Measurements from ENCODE around the gene RHEBL1.
"Not testable (repeated sequence)": the region's sequence is repeated elsewhere in the genome, so short reads cannot be mapped to it uniquely, and the experiment has no call there.

Gene RHEBL1

DNA sequence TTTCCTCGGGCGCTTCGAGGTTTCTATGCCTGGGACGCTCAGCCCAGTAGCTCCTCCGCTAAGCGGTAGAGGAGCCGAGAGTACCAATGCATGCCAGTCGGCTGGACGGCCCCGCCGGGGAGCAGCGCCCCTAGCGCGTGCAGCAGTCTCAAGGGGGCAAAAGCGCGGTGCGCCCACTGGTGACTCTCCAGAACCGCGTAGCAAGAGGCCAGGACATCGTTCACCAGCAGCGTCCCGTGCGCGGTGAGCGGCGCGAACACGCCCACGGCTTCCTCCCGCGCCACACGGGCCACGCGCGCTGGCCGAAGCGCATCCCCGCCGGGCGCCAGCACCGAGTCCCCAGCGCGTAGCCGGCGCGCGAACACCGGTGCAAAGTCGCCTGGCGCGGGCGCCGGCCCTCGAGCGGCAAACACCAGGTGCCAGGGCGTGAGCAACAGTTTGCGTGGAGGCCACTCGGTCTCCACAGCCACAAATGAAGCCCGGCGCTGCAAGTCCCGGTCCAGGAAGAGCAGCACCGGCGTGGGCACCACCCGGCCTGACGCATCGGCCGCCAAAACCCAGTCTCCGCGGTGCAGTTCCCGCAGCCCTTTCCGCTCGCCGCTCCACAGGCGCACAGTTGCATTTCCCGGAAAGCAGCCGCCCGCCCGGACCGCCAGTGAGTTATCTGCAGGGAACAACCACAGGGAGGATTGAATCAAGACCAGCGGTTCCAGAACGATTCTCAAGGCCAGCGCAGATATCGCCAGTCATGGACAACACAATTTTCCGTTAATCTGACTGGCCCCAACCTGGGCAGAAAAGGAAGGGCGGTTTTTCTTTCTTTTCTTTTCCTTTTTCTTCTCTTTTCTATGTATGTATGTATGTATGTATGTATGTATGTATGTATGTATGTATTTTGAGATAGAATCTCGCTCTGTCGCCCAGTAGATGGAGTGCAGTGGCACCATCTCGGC, 20.3 kb upstream of the RHEBL1 start:
- FAIRE-seq = no peak

DNA sequence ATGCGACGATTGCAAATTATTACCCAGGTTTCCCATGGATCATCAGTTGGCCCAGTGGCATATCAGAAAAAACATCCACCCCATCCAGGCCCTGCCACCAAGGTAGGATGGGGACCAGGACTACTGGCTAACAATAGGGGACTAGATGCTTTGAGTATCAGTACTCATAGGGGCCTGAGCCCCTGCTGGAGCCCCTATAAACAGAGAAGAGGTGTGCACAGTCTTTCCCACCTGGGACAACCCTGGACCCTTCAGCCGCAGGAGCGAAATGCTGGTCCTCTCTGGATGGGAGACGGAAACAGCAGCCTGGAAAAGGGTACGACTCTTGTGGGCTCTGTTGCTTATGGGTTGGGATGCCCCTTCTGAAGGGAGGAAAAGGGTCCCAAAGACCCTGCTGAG, 19.2 kb upstream of the RHEBL1 start:
- FAIRE-seq = no peak

- no peak for FAIRE-seq
Measured at GRCh38 chr12:49088150-49088931, 18.6 kb upstream of the RHEBL1 start.

DNA sequence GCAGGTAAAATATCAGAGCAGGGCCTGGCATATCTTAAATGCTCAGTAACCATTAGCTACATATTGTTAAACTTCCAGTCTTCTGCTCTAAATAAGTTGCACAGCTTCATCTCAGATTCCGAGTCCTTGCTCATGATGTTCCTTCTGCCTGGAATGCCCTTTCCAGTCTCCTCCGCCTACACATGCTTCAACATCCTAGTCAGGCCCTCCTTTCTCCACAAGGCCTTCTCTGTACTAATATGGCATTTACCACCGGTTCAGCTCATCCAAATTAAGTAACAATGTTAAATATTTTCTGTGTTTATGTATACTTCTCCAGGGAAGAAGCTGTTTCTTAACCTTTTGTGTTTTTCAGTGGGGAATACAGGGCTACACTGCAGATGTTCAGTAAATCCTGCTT, 16.3 kb upstream of the RHEBL1 start:
- no peak for FAIRE-seq

- FAIRE-seq = no peak
Measured at GRCh38 chr12:49084438-49084837, 14.7 kb upstream of the RHEBL1 start.

DNA sequence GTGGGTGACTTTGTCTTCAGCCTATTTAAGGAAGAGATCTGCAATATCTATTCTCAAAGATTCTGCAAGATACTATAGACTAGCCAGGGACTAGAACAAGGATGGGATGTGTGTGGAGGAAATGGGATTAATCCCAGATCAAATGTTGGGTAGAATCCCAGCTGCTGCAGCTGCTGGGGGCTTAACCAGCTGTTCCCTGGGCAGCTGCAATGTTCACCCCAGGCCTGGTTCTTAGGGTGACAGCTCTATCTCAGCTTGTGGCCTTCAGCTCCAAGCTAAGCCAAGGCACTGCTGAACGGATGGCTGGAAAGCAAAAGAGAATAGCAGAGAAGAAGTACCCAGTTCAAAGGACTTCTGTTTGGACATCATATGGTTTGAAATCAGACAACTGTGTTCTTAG, 10.0 kb upstream of the RHEBL1 start:
- no peak for FAIRE-seq

DNA sequence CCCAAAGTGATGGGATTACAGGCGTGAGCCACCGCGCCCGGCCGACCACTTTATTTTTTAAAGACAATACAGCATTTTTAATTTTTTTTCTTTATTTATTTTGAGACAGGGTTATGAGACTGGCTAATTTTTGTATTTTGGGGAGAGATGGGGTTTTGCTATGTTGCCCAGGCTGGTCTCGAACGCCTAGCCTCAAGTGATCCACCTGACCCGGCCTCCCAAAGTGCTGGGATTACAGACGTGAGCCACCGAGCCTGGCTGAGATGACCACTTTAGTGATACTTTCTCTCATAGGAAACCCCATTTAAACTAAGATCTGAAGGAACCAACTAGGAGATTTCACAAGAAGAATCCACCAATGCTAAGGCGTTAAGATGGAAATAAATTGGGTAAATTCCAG, 1.2 kb upstream of the RHEBL1 start:
- FAIRE-seq = no peak

DNA sequence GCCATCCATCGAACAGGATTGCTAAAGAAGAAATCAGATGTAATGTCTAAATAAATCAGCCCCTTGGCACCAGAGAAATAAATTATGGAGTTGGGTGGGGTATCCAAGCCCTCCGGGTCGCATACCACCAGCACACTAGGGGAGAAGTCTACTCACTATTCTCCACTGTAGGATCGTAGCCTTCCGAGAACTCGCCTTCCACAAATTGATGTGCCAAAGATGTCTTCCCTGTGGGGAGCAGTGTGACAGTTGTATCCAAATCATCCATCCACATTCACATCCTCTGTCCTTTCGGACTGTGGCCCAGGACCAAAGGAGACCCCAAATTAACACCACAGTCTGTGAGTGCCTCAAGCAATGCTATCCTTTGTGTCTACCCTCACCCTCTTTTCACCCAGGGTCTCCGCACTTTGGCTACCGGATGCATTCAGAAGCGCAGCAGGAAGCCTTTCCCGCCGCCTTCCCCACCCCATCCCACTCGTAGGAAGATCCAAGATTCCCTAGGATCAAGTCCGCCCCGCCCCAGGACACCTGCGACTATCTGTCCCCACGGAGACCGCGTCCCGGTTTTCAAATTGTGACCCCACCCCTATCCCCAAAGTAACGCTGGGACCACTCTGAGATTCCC, 786 bp downstream of the RHEBL1 start:
- FAIRE-seq = no peak

GRCh38 chr12:49066120-49066519, 3.7 kb downstream of the RHEBL1 start:
- FAIRE-seq = no peak

GRCh38 chr12:49064767-49065152, 5.0 kb downstream of the RHEBL1 start:
- no peak for FAIRE-seq

DNA sequence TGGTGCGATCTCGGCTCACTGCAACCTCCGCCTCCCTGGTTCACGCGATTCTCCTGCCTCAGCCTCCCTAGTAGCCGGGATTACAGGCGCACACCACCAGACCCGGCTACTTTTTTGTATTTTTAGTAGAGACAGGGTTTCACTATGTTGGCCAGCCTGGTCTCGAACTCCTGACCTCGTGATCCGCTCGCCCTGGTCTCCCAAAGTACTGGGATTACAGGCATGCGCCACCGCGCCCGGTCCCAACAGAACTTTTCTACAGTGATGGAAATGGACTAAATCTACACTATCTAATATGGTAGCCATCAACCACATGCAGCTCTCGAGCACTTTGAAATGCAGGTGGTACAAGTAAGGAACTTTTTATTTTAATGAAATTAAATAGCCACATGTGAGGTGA, 7.9 kb downstream of the RHEBL1 start:
- not testable (repeated sequence) for FAIRE-seq

- no peak for FAIRE-seq
Measured at GRCh38 chr12:49061157-49061650, 8.6 kb downstream of the RHEBL1 start.

GRCh38 chr12:49060237-49061156, 9.3 kb downstream of the RHEBL1 start, which contains the start of gene KMT2D:
Gene KMT2D (minus strand): TSS chr12:49060794. CDS start chr12:49055324, 5,470 bp downstream.
- FAIRE-seq = no peak

- no peak for FAIRE-seq
Measured at GRCh38 chr12:49059299-49060171, 10.2 kb downstream of the RHEBL1 start.

GRCh38 chr12:49059045-49059298, 10.8 kb downstream of the RHEBL1 start:
- no peak for FAIRE-seq

DNA sequence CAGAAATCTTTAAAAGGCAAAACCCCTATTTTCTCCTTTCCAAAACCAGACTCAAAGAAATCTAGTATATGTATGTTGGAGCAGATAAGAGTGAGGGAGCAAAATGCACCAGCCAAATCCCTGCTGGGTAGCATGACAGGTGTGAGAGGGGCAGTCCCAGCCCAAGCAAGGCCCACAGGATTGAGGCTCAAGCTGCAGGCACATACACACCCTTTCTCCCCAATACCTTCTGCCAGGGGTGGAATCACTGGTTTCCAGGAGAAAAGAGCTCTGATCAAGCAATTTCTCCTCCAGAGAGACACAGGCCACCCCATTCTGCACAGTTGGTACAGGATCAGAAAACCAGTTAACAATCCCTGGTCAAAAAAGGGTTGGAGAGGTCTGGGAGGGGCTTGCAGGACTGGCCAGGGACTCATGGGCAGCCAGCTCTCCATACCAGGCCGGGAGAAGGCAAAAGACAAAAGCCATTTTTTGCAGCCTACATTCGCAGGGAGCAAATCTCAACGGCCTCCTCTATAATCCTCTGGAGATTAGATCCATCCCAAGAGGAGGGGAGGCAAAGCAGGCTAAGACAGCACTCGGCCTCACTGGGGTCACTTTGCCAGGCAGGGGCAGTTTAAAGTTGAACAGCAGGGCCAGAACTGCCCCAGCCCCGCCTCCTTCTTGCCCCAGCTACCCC, 11.3 kb downstream of the RHEBL1 start:
- FAIRE-seq = no peak

DNA sequence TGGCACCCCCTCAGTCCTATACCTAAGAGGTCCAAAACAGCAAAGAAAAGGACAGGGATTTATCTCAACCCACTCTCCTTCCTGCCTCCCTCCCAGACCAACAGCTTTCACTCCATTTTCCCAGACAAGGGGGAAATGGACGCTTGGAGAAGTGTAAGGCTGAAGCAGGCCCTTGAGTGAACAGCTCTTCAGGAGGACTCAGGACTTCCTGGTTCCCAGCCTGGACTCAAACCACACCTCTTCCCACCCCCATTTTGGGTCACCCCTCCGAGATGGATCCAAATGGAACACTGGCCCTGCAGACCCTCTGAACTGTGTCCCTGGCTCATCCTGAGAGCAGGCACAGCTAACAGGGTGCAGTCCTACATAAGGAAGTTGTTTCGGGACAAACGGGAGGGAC, 11.9 kb downstream of the RHEBL1 start:
- FAIRE-seq = no peak

GRCh38 chr12:49055978-49056754, 13.6 kb downstream of the RHEBL1 start:
- peak; percentile 58 for FAIRE-seq

GRCh38 chr12:49055092-49055491, 14.7 kb downstream of the RHEBL1 start:
- no peak for FAIRE-seq

DNA sequence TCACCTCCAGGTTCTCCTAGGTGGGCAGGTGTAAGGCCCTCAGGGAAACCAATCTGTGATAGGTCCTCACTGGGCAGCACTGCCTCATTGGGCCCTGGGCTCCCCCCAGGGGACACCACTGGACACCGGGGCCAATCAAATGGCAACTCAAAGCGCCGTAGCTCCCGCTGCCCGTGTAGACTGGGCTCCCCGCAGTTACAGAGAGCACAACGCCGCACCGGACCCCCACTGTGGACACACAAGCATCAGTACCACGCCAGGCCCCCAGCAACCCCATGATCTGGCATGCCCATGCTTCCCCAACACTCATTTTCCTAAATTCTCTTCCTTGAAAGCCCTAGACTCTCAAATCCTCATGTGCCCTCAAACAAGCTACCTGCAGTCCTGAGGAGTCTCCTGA, 15.3 kb downstream of the RHEBL1 start:
- FAIRE-seq = no peak

Data from islet of Langerhans (tissue), 1 donor.